ENCODE data around the gene SLC7A1. TPM values are rescaled to one million over a fixed set of nuclear protein-coding genes. Genes with fewer than 3 reads are reported as not detected.

SLC7A1 gene
- total and polyA plus RNA-seq, 8 donors, result 5.2 to 143 (median 32.9) TPM

- intact Hi-C loops (cut with DNase I), result no loop called here
- Histone ChIP-seq H3K4me3 (no peak overlapping the region), H3K4me1 (peaks cover 13 to 18% (median 17%) of the 10 kb centered on the region in 3 donors), H3K36me3 (no peaks in the 10 kb centered on the region), H3K27me3 (no peaks in the 10 kb centered on the region), H3K9me3 (no peaks in the 10 kb centered on the region), H3K27ac (no peak overlapping the region)
- TF ChIP-seq CTCF (IDR thresholded peaks at IDR 0.05), result no peak
- no peak for DNase-seq
- no peak for ATAC-seq
- WGBS, 2 donors, result 91 to 96% methylated on average over 8 of the region's 8 CpGs
- FAIRE-seq, result no peak
Measured at GRCh38 chr13:29545988-29546387, 49.5 kb downstream of the SLC7A1 start.

DNA sequence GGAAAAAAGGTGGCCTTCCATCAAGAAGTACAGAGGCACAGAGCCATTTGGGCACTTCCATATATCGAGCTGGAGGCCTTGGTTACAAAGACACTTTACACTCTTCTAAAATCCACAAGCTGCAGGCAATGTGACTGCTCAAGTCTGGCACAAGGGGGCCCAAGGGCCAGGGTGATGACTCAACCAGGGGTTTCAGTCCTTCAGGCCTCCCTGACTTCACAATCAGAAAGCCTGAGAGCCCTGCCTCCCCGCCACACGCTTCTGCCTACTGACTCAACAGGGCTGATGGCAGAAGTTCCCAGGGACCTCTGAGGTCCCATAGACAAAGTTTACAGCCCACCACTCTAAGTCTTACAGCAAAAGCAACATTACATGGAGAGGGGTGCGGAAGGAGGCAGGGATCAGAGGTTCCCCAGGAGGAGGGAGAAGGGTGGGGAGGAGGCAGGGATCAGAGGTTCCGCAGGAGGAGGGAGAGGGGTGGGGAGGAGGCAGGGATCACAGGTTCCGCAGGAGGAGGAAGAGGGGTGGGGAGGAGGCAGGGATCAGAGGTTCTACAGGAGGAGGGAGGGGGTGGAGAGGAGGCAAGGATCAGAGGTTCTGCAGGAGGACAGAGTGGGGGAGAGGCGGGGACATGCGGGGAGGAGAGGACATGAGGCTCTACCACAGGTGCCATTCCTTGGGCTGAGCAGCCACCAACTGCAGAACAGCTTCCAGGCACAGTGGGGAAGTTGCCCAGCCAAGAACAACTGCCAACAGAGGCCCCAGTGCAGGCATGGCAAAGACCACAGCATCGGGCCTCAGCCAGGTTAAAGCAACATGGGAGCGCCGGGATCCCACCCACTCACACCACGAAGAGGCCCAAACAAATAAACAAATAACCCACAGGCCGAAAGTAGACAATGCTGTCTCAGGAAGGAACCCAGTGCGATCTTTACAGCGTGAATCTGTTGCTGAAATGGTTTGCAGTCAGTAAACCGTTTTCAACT is 52.0 kb downstream of the SLC7A1 start:
- no peak for DNase-seq
- H3K27ac ChIP-seq, result no peak overlapping the region
- no peak overlapping the region for H3K4me3 ChIP-seq
- TF ChIP-seq CTCF (IDR thresholded peaks at IDR 0.05), result no peak
- no peaks in the 10 kb centered on the region for H3K36me3 ChIP-seq
- intact Hi-C loops (cut with DNase I), result no loop called here
- no peaks in the 10 kb centered on the region for H3K9me3 ChIP-seq
- peaks cover 7 to 12% (median 11%) of the 10 kb centered on the region in 3 donors for H3K4me1 ChIP-seq
- no peak for ATAC-seq
- WGBS, 2 donors, result 93 to 94% methylated on average over 16 of the region's 16 CpGs
- FAIRE-seq, result no peak
- H3K27me3 ChIP-seq, result no peaks in the 10 kb centered on the region

GRCh38 chr13:29542381-29542780 is 53.1 kb downstream of the SLC7A1 start:
- H3K27ac ChIP-seq, result no peak overlapping the region
- ATAC-seq, result no peak
- no peak for TF ChIP-seq CTCF (IDR thresholded peaks at IDR 0.05)
- no peaks in the 10 kb centered on the region for H3K36me3 ChIP-seq
- intact Hi-C loops (cut with DNase I), result no loop called here
- FAIRE-seq, result no peak
- no peaks in the 10 kb centered on the region for H3K9me3 ChIP-seq
- DNase-seq, result no peak
- 96 to 99% methylated on average over 8 of the region's 8 CpGs for WGBS, 2 donors
- no peaks in the 10 kb centered on the region for H3K27me3 ChIP-seq
- H3K4me1 ChIP-seq, result peaks cover 0 to 2% (median under 1%) of the 10 kb centered on the region in 3 donors
- no peak overlapping the region for H3K4me3 ChIP-seq

GRCh38 chr13:29541400-29541799 is 54.1 kb downstream of the SLC7A1 start:
- no peak overlapping the region for H3K4me3 ChIP-seq
- ATAC-seq (no peak), FAIRE-seq (no peak), DNase-seq (no peak)
- no peaks in the 10 kb centered on the region for H3K27me3 ChIP-seq
- WGBS, 2 donors, result 95 to 99% methylated on average over 4 of the region's 4 CpGs
- intact Hi-C loops (cut with DNase I), result no loop called here
- H3K36me3 ChIP-seq, result no peaks in the 10 kb centered on the region
- no peaks in the 10 kb centered on the region for H3K4me1 ChIP-seq
- TF ChIP-seq CTCF (IDR thresholded peaks at IDR 0.05), result no peak
- H3K9me3 ChIP-seq, result no peaks in the 10 kb centered on the region
- H3K27ac ChIP-seq, result no peak overlapping the region

DNA sequence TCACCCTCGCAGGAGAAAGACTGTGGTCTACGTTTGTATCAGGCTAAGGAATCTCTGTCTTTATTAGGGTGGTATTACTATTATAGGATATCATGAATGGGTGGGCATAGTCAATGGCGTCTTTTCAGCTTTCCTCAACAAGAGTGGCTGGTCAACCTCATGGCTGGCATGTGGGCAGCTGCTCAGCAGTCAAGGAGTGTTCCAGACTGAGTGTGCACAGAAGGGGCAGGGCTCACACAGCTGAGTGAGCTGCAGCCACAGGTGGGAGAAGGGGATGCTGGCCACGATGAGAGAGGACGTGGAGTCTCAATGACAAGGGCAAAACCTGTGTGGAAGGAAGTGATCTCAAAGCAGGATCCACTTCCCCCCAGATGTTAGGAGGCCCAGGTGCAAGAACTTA is 54.7 kb downstream of the SLC7A1 start:
- TF ChIP-seq CTCF (IDR thresholded peaks at IDR 0.05), result no peak
- 85 to 94% methylated on average over 5 of the region's 5 CpGs for WGBS, 2 donors
- Histone ChIP-seq H3K27me3 (no peaks in the 10 kb centered on the region), H3K36me3 (no peaks in the 10 kb centered on the region), H3K4me3 (no peak overlapping the region), H3K27ac (no peak overlapping the region), H3K9me3 (no peaks in the 10 kb centered on the region), H3K4me1 (no peaks in the 10 kb centered on the region)
- intact Hi-C loops (cut with DNase I), result no loop called here
- DNase-seq (no peak), FAIRE-seq (no peak), ATAC-seq (no peak)
